ENCODE data around the gene SMPD3.

DNA sequence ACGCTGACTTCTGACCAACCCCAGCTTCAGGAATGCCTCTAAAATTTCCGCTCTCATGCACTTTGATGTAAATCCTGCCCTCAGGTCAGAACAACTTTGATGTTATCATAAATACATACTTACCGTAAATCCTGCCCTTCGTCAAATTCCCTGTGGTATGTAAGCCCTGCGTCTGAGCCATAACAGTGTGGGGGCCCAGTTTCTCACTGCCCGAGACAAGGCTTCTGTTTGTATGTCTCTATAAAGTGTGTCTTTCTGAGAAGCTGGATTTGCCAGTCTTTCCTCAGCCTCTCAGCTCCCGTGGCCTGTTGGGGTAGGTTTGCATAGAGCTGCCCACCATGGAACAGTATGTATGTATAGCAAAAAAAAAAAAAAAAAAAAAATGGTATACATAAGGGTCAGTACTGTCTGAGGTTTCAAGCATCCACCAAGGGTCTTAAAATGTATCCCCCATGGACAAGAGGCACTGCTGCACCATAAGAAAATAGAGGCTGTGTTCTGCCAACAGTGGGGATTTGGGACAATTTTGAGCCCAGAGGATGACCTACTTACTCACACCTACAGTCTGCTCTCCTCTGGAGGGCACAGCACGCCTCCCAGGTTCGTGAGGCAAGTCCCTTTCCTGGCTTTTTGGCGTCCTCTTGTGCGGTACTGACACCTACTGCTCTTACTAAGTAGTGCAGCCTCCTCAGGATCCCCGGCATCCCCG is 120.0 kb downstream of the SMPD3 start:
- TF ChIP-seq, protein P1, sequence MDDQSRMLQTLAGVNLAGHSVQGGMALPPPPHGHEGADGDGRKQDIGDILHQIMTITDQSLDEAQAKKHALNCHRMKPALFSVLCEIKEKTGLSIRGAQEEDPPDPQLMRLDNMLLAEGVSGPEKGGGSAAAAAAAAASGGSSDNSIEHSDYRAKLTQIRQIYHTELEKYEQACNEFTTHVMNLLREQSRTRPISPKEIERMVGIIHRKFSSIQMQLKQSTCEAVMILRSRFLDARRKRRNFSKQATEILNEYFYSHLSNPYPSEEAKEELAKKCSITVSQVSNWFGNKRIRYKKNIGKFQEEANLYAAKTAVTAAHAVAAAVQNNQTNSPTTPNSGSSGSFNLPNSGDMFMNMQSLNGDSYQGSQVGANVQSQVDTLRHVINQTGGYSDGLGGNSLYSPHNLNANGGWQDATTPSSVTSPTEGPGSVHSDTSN (IDR thresholded peaks at IDR 0.05), result no peak
- TF ChIP-seq POLR2A (IDR thresholded peaks at IDR 0.05; ENCODE audit: low read length), result no peak
- no peak for TF ChIP-seq MAZ (IDR thresholded peaks at IDR 0.05; ENCODE audit: borderline replicate concordance, low read depth, low read length)
- TF ChIP-seq, protein P2, sequence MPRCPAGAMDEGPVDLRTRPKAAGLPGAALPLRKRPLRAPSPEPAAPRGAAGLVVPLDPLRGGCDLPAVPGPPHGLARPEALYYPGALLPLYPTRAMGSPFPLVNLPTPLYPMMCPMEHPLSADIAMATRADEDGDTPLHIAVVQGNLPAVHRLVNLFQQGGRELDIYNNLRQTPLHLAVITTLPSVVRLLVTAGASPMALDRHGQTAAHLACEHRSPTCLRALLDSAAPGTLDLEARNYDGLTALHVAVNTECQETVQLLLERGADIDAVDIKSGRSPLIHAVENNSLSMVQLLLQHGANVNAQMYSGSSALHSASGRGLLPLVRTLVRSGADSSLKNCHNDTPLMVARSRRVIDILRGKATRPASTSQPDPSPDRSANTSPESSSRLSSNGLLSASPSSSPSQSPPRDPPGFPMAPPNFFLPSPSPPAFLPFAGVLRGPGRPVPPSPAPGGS (IDR thresholded peaks at IDR 0.05), result no peak
- TF ChIP-seq, protein P3, sequence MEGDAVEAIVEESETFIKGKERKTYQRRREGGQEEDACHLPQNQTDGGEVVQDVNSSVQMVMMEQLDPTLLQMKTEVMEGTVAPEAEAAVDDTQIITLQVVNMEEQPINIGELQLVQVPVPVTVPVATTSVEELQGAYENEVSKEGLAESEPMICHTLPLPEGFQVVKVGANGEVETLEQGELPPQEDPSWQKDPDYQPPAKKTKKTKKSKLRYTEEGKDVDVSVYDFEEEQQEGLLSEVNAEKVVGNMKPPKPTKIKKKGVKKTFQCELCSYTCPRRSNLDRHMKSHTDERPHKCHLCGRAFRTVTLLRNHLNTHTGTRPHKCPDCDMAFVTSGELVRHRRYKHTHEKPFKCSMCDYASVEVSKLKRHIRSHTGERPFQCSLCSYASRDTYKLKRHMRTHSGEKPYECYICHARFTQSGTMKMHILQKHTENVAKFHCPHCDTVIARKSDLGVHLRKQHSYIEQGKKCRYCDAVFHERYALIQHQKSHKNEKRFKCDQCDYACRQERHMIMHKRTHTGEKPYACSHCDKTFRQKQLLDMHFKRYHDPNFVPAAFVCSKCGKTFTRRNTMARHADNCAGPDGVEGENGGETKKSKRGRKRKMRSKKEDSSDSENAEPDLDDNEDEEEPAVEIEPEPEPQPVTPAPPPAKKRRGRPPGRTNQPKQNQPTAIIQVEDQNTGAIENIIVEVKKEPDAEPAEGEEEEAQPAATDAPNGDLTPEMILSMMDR (IDR thresholded peaks at IDR 0.05), result peak; percentile 88
- TF ChIP-seq GATA3 (IDR thresholded peaks at IDR 0.05; ENCODE audit: borderline replicate concordance), result no peak
